ENCODE results near the gene PCSK5. TPM values are rescaled to one million over a fixed set of nuclear protein-coding genes. Genes with fewer than 3 reads are reported as not detected.
"Not testable (repeated sequence)": the region's sequence is repeated elsewhere in the genome, so short reads cannot be mapped to it uniquely, and the experiment has no call there.

The PCSK5 gene
- total RNA-seq, 8 experiments from 2014 or later = 1.8 to 21.4 (median 4.9) TPM

GRCh38 chr9:75891771-75892215 lies 1.3 kb downstream of the PCSK5 start:
- in situ Hi-C loops (cut with MboI; ENCODE audit: low pct_unique_long_range_greater_than_20kb in 2 of 9, low sequenced_read_pairs in 9 of 9, unreplicated experiment in 9 of 9) = loop anchor here in 4 of 9 experiments (10.0 to 25.0 kb wide), 2 partner anchors 396 to 403 kb away; no protein-coding TSS in a partner anchor
- peak overlapping the region; percentile 50 to 74 (median 56) for H3K4me3 ChIP-seq
- ATAC-seq (replicated peaks in 6 of 8) = no peak
- WGBS, 10 experiments = 0% methylated on average over 1 to 3 of the region's 32 CpGs; no CpG with 5 or more reads in 8 of the 10 experiments
- H3K27ac ChIP-seq = no peak overlapping the region
- H3K4me1 ChIP-seq (replicated peaks in 1 of 2) = peaks cover 9 to 35% of the 10 kb centered on the region in 2 donors

- in situ Hi-C loops (cut with MboI; ENCODE audit: low pct_unique_long_range_greater_than_20kb in 2 of 9, low sequenced_read_pairs in 9 of 9, unreplicated experiment in 9 of 9) = loop anchor here in 4 of 9 experiments (10.0 to 25.0 kb wide), 2 partner anchors 395 to 402 kb away; no protein-coding TSS in a partner anchor
- whole genome bisulfite sequencing, 10 experiments = 0 to 3% (median 0%) methylated on average over 1 to 22 of the region's 31 CpGs; no CpG with 5 or more reads in 4 of the 10 experiments
- H3K4me3 ChIP-seq = peak overlapping the region; percentile 50 to 74 (median 56)
- peak in 7 of 8 experiments; percentile 1 to 48 (median 23) for ATAC-seq (replicated peaks in 6 of 8)
- H3K4me1 ChIP-seq (replicated peaks in 1 of 2) = peaks cover 9 to 35% of the 10 kb centered on the region in 2 donors
- no peak overlapping the region for H3K27ac ChIP-seq
Measured at GRCh38 chr9:75892216-75892911, 1.9 kb downstream of the PCSK5 start.

- WGBS, 10 experiments = 0 to 100% (median 66%) methylated on average over 1 to 3 of the region's 3 CpGs; no CpG with 5 or more reads in 2 of the 10 experiments
- peaks cover 9 to 35% of the 10 kb centered on the region in 2 donors for H3K4me1 ChIP-seq (replicated peaks in 1 of 2)
- peak overlapping the region; percentile 50 to 74 (median 56) for H3K4me3 ChIP-seq
- no peak for ATAC-seq (replicated peaks in 6 of 8)
- in situ Hi-C loops (cut with MboI; ENCODE audit: low pct_unique_long_range_greater_than_20kb in 2 of 9, low sequenced_read_pairs in 9 of 9, unreplicated experiment in 9 of 9) = loop anchor here in 4 of 9 experiments (10.0 to 25.0 kb wide), 2 partner anchors 394 to 402 kb away; no protein-coding TSS in a partner anchor
- no peak overlapping the region for H3K27ac ChIP-seq
Measured at GRCh38 chr9:75893106-75893505, 2.6 kb downstream of the PCSK5 start.

GRCh38 chr9:75894566-75894965 lies 4.1 kb downstream of the PCSK5 start:
- Histone ChIP-seq H3K4me3 (no peak overlapping the region), H3K4me1 (replicated peaks in 1 of 2) (peaks cover 9 to 34% of the 10 kb centered on the region in 2 donors), H3K27ac (no peak overlapping the region)
- ATAC-seq (replicated peaks in 6 of 8) = no peak
- WGBS, 10 experiments = 17 to 100% (median 40%) methylated on average over 1 to 3 of the region's 3 CpGs; no CpG with 5 or more reads in 3 of the 10 experiments
- in situ Hi-C loops (cut with MboI; ENCODE audit: low pct_unique_long_range_greater_than_20kb in 2 of 9, low sequenced_read_pairs in 9 of 9, unreplicated experiment in 9 of 9) = loop anchor here in 4 of 9 experiments (10.0 to 25.0 kb wide), 2 partner anchors 393 to 400 kb away; no protein-coding TSS in a partner anchor

- WGBS, 10 experiments = 46 to 100% (median 75%) methylated on average over 2 to 3 of the region's 3 CpGs
- Histone ChIP-seq H3K4me3 (no peak overlapping the region), H3K27ac (no peak overlapping the region), H3K4me1 (replicated peaks in 1 of 2) (peaks cover 9 to 33% of the 10 kb centered on the region in 2 donors)
- no peak for ATAC-seq (replicated peaks in 6 of 8)
- in situ Hi-C loops (cut with MboI; ENCODE audit: low pct_unique_long_range_greater_than_20kb in 2 of 9, low sequenced_read_pairs in 9 of 9, unreplicated experiment in 9 of 9) = loop anchor here in 4 of 9 experiments (10.0 to 25.0 kb wide), 2 partner anchors 392 to 400 kb away; no protein-coding TSS in a partner anchor
Measured at GRCh38 chr9:75895112-75895511, 4.6 kb downstream of the PCSK5 start.

- 18 to 90% (median 78%) methylated on average over 1 to 3 of the region's 3 CpGs; no CpG with 5 or more reads in 4 of the 10 experiments for WGBS, 10 experiments
- H3K4me3 ChIP-seq = no peak overlapping the region
- H3K4me1 ChIP-seq (replicated peaks in 1 of 2) = peaks cover 9 to 33% of the 10 kb centered on the region in 2 donors
- in situ Hi-C loops (cut with MboI; ENCODE audit: low pct_unique_long_range_greater_than_20kb in 2 of 9, low sequenced_read_pairs in 9 of 9, unreplicated experiment in 9 of 9) = loop anchor here in 4 of 9 experiments (10.0 to 25.0 kb wide), 2 partner anchors 391 to 399 kb away; no protein-coding TSS in a partner anchor
- ATAC-seq (replicated peaks in 6 of 8) = no peak
- H3K27ac ChIP-seq = no peak overlapping the region
Measured at GRCh38 chr9:75896193-75896592, 5.7 kb downstream of the PCSK5 start.

- ATAC-seq (replicated peaks in 6 of 8); H3K27ac ChIP-seq; H3K4me1 ChIP-seq (replicated peaks in 1 of 2); H3K4me3 ChIP-seq; in situ Hi-C loops (cut with MboI; ENCODE audit: low pct_unique_long_range_greater_than_20kb in 2 of 9, low sequenced_read_pairs in 9 of 9, unreplicated experiment in 9 of 9): not testable (repeated sequence)
- 40 to 100% (median 93%) methylated on average over 1 to 7 of the region's 7 CpGs for WGBS, 10 experiments
Measured at GRCh38 chr9:75900893-75901524, 10.5 kb downstream of the PCSK5 start.

- 43 to 92% (median 76%) methylated on average over 2 to 5 of the region's 5 CpGs; no CpG with 5 or more reads in 1 of the 10 experiments for WGBS, 10 experiments
- no peaks in the 10 kb centered on the region for H3K4me1 ChIP-seq (replicated peaks in 1 of 2)
- in situ Hi-C loops (cut with MboI; ENCODE audit: low pct_unique_long_range_greater_than_20kb in 2 of 9, low sequenced_read_pairs in 9 of 9, unreplicated experiment in 9 of 9) = no loop called here
- H3K4me3 ChIP-seq = no peak overlapping the region
- H3K27ac ChIP-seq = no peak overlapping the region
- ATAC-seq (replicated peaks in 6 of 8) = peak in 7 of 8 experiments; percentile 39 to 92 (median 69)
Measured at GRCh38 chr9:75903785-75904360, 13.4 kb downstream of the PCSK5 start.

- Histone ChIP-seq H3K4me1 (replicated peaks in 1 of 2) (no peaks in the 10 kb centered on the region), H3K4me3 (no peak overlapping the region), H3K27ac (no peak overlapping the region)
- peak in 1 of 8 experiments; percentile 34 for ATAC-seq (replicated peaks in 6 of 8)
- in situ Hi-C loops (cut with MboI; ENCODE audit: low pct_unique_long_range_greater_than_20kb in 2 of 9, low sequenced_read_pairs in 9 of 9, unreplicated experiment in 9 of 9) = no loop called here
Measured at GRCh38 chr9:75904364-75904763, 13.9 kb downstream of the PCSK5 start.

GRCh38 chr9:75906531-75906930 lies 16.1 kb downstream of the PCSK5 start:
- H3K4me1 ChIP-seq (replicated peaks in 1 of 2) = no peaks in the 10 kb centered on the region
- in situ Hi-C loops (cut with MboI; ENCODE audit: low pct_unique_long_range_greater_than_20kb in 2 of 9, low sequenced_read_pairs in 9 of 9, unreplicated experiment in 9 of 9) = no loop called here
- H3K27ac ChIP-seq = no peak overlapping the region
- peak in 1 of 8 experiments; percentile 15 for ATAC-seq (replicated peaks in 6 of 8)
- H3K4me3 ChIP-seq = no peak overlapping the region
- WGBS, 10 experiments = 80 to 100% (median 100%) methylated on average over 1 of the region's 1 CpG; no CpG with 5 or more reads in 1 of the 10 experiments

GRCh38 chr9:75907329-75907728 lies 16.9 kb downstream of the PCSK5 start:
- no peak overlapping the region for H3K27ac ChIP-seq
- no peaks in the 10 kb centered on the region for H3K4me1 ChIP-seq (replicated peaks in 1 of 2)
- WGBS, 10 experiments = 20 to 100% (median 87%) methylated on average over 1 to 3 of the region's 3 CpGs; no CpG with 5 or more reads in 3 of the 10 experiments
- H3K4me3 ChIP-seq = no peak overlapping the region
- ATAC-seq (replicated peaks in 6 of 8) = peak in 1 of 8 experiments; percentile 20
- in situ Hi-C loops (cut with MboI; ENCODE audit: low pct_unique_long_range_greater_than_20kb in 2 of 9, low sequenced_read_pairs in 9 of 9, unreplicated experiment in 9 of 9) = no loop called here

GRCh38 chr9:75907923-75908322 lies 17.4 kb downstream of the PCSK5 start:
- Histone ChIP-seq H3K27ac (no peak overlapping the region), H3K4me3 (no peak overlapping the region), H3K4me1 (replicated peaks in 1 of 2) (no peaks in the 10 kb centered on the region)
- 60 to 100% (median 100%) methylated on average over 1 of the region's 1 CpG; no CpG with 5 or more reads in 1 of the 10 experiments for WGBS, 10 experiments
- in situ Hi-C loops (cut with MboI; ENCODE audit: low pct_unique_long_range_greater_than_20kb in 2 of 9, low sequenced_read_pairs in 9 of 9, unreplicated experiment in 9 of 9) = no loop called here
- ATAC-seq (replicated peaks in 6 of 8) = no peak

All from motor neuron (in vitro differentiated cells).